Activated CD4-positive, alpha-beta T cell treated with anti-CD3 and anti-CD28 coated beads, Interleukin-2, amount 50 U/mL, for 16 hours (primary cell): ENCODE results near the gene RPS6KA2.

ENCODE experiments used
- DNase-seq: peaks from one replicate; pipeline ENCODE4 v3.0.0-alpha.2; 2020

RPS6KA2 gene

GRCh38 chr6:166627033-166627874, at the start of gene RPS6KA2:
Gene RPS6KA2, minus strand, starts transcription at chr6:166627251. Its CDS starts 232 bp downstream, at chr6:166627019.
- DNase-seq: peak; percentile 100

- DNase-seq: no peak
Observed at GRCh38 chr6:166676270-166676860, 49.3 kb upstream of the RPS6KA2 start.

GRCh38 chr6:166675736-166676135, 48.7 kb upstream of the RPS6KA2 start:
- no peak for DNase-seq

DNA sequence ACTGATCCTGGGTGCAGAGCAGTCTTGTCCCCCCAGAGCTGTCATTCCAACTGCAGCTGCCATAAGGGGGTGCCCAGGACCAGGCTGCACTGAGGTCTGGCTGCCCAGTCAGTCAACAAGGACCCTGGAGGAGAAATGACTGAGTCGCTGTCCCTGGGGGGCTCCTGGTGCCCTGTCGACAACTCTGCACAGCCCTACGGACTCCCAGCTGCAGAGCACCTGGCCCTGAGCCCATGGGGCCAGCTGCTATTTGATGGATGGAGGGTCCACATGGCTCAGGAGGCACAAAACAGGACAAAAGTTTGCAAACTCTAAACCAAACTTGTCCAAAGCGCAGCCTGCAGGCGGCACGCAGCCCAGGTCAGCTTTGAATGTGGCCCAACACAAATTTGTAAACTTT, 46.3 kb upstream of the RPS6KA2 start:
- no peak for DNase-seq

GRCh38 chr6:166672624-166673206, 45.7 kb upstream of the RPS6KA2 start:
- DNase-seq: no peak

DNA sequence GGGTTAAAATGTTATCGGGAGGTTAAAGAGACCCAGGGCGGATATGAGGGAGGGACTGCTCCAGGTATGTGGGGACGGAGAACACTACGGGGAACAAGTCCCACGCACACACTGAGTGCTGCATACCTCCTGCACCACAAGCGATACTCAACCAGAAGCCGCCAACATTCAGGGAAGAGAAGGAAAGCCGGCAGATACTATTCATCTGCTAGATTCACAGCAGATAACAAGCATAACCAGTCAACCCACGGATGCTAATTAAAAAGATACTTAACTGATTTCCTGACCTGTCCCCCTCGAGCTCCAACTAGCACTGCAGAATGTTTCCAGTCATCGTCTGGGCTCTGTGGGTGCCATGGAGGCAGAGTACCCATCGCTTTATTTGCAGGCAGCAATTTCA, 45.1 kb upstream of the RPS6KA2 start:
- DNase-seq: no peak

GRCh38 chr6:166671434-166672081, 44.5 kb upstream of the RPS6KA2 start:
- no peak for DNase-seq

- DNase-seq: no peak
Observed at GRCh38 chr6:166670894-166671293, 43.8 kb upstream of the RPS6KA2 start.

- DNase-seq: no peak
Observed at GRCh38 chr6:166670013-166670412, 43.0 kb upstream of the RPS6KA2 start.

DNA sequence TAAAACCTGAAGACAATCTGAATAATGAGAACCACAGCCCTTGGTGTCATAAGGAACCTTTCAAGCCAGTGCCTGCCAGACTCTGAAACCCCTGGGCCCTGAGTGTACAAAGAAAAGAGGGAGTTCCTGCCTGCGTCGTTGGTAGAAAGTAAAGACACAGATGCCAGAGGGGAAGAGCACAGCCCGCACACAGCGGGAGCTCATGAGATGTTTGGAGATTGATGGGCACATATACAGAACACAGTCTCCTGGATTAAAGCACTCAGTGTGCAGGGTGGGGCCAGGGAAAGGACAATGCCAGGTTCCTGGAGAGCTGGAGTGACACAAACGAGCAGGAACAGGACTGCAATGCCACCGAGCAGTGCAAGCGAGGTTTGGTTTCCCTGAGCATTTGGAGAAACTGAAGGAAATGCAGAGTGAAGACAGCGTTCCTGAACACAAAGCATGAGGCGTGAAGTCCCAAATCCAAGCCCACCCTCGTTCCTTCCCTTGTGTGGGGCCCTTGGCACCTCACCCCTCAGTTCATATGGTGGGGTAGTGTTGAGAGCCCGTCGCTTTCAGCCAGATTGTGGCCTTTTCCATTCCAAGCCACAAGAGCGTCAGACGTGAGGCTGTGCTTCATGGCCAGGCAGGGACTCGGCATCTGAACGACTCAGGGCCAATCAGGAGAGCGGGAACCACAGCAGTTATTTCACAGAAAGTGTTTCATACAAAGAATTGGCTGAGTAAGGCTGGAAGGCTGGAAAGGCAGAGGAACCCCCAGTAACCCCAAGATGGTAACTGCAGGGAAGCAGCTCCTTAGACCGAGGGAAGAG, 41.0 kb upstream of the RPS6KA2 start:
- no peak for DNase-seq

GRCh38 chr6:166664135-166664534, 37.1 kb upstream of the RPS6KA2 start:
- no peak for DNase-seq

- no peak for DNase-seq
Observed at GRCh38 chr6:166663568-166663967, 36.5 kb upstream of the RPS6KA2 start.

DNA sequence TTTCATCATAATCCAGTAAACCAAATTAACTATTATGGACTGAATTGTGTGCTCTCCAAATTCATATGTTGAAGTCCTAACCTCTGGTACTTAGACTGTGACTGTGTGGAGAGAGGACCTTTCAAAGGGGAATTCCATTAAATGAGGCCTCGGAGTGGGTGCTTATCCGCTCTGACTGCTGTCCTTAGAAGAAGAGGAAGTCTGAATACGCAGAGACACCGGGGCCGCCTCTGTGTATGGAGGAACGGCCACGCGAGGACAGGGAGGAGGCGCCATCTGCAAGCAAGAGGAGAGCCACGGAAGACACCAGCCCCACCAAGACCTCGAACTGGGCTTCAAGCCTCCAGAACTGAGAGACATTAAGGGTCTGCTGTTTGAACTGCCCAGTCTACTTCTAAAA, 35.6 kb upstream of the RPS6KA2 start:
- no peak for DNase-seq

GRCh38 chr6:166661327-166662085, 34.5 kb upstream of the RPS6KA2 start:
- DNase-seq: no peak

DNA sequence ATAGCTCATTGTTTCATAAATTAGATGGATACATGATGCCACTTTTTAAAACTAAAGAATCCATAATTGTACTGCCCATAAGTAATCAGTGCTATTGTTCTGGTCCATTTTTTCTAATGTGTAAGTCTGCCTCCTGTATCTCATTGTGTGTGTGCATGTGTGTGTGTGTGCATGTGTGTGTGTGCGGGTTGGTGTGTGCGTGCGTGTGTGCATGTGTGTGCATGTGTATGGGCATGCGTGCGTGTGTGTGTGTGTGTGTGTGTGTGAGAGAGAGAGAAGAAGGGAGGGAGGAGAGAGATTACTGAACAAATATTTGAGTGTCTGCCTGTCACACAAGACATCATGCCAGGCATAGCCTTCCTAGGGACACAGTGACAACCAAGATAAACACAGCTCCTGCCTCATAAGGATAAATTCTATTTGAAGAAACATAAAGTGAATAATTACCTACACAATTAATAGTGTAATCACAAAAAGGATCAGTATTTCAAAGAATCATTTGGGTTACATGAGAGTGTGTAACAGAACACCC, 33.2 kb upstream of the RPS6KA2 start:
- no peak for DNase-seq

- DNase-seq: no peak
Observed at GRCh38 chr6:166659581-166659980, 32.5 kb upstream of the RPS6KA2 start.

DNA sequence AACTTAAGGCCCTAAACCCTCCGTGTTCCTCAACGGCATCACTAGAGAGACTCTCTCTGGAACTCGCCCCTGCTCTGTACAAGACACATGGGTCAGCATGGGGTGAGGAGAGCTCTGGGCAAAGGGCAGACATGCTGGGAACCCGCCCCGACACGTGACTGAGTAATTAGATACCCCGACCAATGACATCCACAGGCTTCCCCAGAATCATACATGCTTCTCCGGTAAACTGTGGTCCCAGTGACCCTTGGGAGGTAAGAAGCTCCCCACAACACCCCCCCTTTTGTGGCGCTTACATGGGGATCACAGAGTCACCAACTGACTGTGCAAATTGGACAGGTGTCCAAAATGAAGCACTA, 31.7 kb upstream of the RPS6KA2 start:
- DNase-seq: no peak

DNA sequence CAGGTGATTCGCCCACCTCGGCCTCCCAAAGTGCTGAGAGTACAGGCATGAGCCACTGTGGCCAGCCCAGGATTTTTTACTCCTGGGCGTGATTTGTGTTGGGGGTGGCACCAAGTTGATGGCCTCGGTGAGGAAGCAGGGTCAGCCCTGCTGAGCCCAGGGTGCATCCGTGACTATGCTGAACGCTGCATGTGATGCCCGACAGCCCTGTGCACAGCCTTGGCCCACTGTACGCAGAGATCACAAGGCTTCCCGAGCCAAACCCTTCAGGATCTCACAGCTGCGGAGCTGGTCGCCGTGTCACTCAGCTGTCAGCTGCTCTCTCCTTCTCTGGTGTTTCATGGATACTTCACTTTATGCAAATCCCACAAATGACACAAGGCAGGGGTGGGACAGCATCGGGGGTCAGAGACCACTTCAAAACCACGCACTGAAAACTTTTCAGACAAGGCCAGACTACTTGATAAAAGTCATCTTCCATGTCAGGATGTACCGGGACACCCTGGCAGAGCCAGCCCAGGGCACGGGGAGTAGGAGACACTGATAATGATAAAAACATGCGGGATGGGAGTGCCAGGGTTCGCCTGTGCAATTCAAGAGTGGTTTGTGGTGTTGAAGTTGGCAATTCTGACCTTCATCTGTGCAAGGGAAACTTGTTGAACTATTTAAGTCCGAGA, 31.2 kb upstream of the RPS6KA2 start:
- DNase-seq: no peak

DNA sequence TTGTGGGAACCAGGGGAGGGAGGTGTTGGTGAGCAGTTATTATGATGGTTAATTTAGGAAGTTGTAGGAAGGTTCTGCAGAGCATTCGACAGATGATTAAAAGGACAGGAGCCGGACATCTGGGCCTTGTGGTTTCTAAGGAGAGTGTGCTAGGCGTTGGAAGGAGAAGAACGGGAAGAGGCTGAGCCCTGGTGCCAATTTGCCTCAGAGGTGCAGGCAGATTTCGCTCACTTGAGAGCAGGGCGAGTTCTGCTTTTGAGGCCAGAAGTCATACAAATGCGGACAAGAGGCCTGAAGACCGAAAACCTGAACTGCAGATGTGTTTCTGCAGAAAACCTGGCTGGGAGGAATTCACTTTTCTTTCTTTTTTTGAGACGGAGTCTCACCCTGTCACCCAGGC, 30.5 kb upstream of the RPS6KA2 start:
- no peak for DNase-seq

- no peak for DNase-seq
Observed at GRCh38 chr6:166656230-166657151, 29.4 kb upstream of the RPS6KA2 start.
